Measurements from ENCODE around the gene ABCB6. TPM values are rescaled to one million over a fixed set of nuclear protein-coding genes. Genes with fewer than 3 reads are reported as not detected.

The ABCB6 gene
- total RNA-seq, 2 experiments from 2014 or later = 6.4 to 10.2 TPM

DNA sequence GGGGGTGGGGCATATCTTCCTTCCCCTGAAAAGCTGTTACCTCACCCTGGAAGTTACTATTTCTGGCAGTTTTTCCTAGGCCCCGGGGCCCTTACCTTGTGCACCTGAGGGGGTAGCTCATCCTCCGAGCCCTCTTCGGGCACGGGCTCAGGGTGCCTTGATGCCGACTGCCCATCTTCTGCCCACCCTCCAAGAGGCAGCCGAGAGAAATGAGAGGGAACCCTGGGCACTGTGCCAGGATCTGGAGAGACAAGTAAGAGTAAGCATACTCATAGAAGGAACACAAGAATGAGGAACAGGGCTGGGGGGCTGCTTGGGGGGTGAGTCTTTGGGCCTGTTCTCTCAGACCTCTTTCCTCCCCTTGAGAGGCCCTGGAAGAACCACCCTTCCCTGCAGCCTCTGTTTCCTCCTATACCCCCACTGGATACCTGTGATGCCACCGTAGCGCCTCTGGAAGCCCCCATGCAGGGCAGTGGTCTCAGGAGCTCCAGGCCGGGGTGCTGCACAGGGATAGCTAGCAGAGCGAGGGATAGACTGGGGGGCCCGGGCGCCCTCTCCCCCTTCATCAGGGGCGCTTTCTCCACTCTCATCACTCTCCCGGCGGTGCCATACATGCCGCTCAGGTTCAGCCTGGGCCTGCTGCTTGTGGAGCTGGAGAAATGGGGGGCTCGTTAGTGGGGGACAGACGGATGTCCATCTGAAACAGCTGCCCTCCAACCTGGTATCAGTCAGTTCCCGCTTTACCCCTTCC is 2.1 kb upstream of the ABCB6 start:
- Histone ChIP-seq H3K79me2 (ENCODE audit: insufficient read depth, low read depth, low read length) (no peaks in the 10 kb centered on the region), H3K9me2 (ENCODE audit: insufficient read depth, low read length) (no peaks in the 10 kb centered on the region), H3K4me3 (ENCODE audit: low read depth, low read length, poor library complexity, severe bottlenecking) (no peak overlapping the region), H3K4me1 (ENCODE audit: insufficient read depth, low read length, poor library complexity, severe bottlenecking) (peaks cover 10% of the 10 kb centered on the region), H2AFZ (ENCODE audit: low read length) (no peak overlapping the region), H3K36me3 (ENCODE audit: insufficient read depth, low read length) (peaks cover 54% of the 10 kb centered on the region), H3K9me3 (ENCODE audit: low read length) (no peaks in the 10 kb centered on the region), H4K20me1 (ENCODE audit: insufficient read depth, low read length) (no peaks in the 10 kb centered on the region), H3K4me2 (ENCODE audit: low read length) (no peak overlapping the region), H3K27ac (ENCODE audit: low read depth, low read length, poor library complexity, severe bottlenecking) (no peak overlapping the region)
- TF ChIP-seq, protein P1, sequence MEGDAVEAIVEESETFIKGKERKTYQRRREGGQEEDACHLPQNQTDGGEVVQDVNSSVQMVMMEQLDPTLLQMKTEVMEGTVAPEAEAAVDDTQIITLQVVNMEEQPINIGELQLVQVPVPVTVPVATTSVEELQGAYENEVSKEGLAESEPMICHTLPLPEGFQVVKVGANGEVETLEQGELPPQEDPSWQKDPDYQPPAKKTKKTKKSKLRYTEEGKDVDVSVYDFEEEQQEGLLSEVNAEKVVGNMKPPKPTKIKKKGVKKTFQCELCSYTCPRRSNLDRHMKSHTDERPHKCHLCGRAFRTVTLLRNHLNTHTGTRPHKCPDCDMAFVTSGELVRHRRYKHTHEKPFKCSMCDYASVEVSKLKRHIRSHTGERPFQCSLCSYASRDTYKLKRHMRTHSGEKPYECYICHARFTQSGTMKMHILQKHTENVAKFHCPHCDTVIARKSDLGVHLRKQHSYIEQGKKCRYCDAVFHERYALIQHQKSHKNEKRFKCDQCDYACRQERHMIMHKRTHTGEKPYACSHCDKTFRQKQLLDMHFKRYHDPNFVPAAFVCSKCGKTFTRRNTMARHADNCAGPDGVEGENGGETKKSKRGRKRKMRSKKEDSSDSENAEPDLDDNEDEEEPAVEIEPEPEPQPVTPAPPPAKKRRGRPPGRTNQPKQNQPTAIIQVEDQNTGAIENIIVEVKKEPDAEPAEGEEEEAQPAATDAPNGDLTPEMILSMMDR (conservative IDR thresholded peaks at IDR 0.05; ENCODE audit: low read length) = no peak
- no peak for TF ChIP-seq EZH2phosphoT487 (IDR thresholded peaks at IDR 0.05; ENCODE audit: borderline replicate concordance, low read depth, low read length)
- CTCF ChIA-PET (ENCODE audit: unreplicated experiment) = no interaction called here
- BruUV-seq (replicated peaks) = no TSS peak
- no peak for DNase-seq (ENCODE audit: low spot score)
- intact Hi-C loops (cut with micrococcal nuclease; ENCODE audit: unreplicated experiment) = no loop called here
- POLR2A ChIA-PET = interaction anchor here (0.6 kb wide), 2 partner anchors 15 to 1678 kb away, joined by 3 read pairs; no protein-coding TSS in a partner anchor

DNA sequence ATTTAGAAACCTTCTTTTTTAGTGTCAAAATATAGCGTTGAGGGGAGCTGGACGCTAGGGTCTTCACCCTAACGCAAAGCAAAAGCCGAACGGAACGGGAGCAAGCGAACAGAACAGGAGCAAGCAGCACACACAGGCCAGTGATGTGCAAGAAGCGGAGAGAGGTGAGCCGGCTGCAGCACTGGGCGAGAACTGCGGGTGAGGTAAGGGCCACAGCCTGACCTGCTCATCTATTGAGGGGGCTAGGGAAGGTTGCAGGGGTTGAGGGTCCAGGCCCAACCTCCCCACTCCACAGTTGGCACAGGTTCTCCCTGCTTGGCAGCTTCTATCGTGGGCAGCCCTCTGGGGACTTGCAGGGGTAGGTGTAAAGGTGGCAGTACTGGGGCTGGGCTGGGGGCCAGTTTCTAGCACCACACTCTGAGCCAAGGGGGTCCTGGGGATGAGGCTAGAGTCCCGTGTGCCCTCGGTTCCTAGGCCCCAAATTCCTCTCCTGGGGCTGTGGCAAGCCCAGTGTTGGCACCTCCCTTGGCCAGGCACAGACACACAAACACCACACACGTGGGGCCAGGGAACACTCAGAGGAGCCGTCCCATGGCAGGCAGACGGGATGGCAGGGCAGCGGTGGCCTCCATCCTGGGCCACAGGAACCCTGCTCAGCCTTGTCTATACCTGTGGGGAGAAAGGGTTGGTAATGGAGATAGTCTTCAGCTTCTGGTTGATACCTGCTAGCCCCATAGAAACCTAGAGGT is 1.2 kb upstream of the ABCB6 start:
- CTCF ChIA-PET (ENCODE audit: unreplicated experiment) = no interaction called here
- peaks cover 48% of the 10 kb centered on the region for H3K36me3 ChIP-seq (ENCODE audit: insufficient read depth, low read length)
- no peaks in the 10 kb centered on the region for H3K79me2 ChIP-seq (ENCODE audit: insufficient read depth, low read depth, low read length)
- no peak overlapping the region for H3K27ac ChIP-seq (ENCODE audit: low read depth, low read length, poor library complexity, severe bottlenecking)
- no peak overlapping the region for H3K4me3 ChIP-seq (ENCODE audit: low read depth, low read length, poor library complexity, severe bottlenecking)
- no peak overlapping the region for H2AFZ ChIP-seq (ENCODE audit: low read length)
- H3K4me1 ChIP-seq (ENCODE audit: insufficient read depth, low read length, poor library complexity, severe bottlenecking) = peaks cover 10% of the 10 kb centered on the region
- intact Hi-C loops (cut with micrococcal nuclease; ENCODE audit: unreplicated experiment) = no loop called here
- no peaks in the 10 kb centered on the region for H3K9me2 ChIP-seq (ENCODE audit: insufficient read depth, low read length)
- H3K9me3 ChIP-seq (ENCODE audit: low read length) = no peaks in the 10 kb centered on the region
- no peak overlapping the region for H3K4me2 ChIP-seq (ENCODE audit: low read length)
- BruUV-seq (replicated peaks) = no TSS peak
- TF ChIP-seq EZH2phosphoT487 (IDR thresholded peaks at IDR 0.05; ENCODE audit: borderline replicate concordance, low read depth, low read length) = no peak
- TF ChIP-seq, protein P1 (conservative IDR thresholded peaks at IDR 0.05; ENCODE audit: low read length) = no peak
- DNase-seq (ENCODE audit: low spot score) = no peak
- no peaks in the 10 kb centered on the region for H4K20me1 ChIP-seq (ENCODE audit: insufficient read depth, low read length)
- POLR2A ChIA-PET = no interaction called here

Data from OCI-LY7 (cell line).